Measurements from ENCODE around the gene CLSTN2.
A peak's percentile ranks its signal among the peaks of the same experiment; 100 is the strongest.

CLSTN2 gene

DNA sequence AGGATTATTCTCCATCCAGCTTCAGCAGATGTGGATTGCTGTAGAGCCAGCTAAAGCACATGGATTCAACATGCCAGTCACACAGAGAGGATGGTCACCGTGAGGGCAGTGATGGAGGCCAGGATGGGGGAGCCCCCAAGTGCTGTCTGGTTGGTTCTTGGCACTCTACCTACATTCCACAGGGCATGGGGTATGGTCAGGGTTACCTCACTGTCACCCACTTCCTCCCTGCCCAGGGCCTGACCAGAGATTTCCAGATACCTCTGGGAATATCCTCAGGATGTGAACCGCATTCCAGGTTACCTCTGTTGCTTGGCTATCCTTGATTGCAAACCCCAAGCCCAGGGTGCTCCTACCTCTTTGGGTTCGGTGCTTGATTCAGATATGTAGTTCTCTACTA is 595.6 kb downstream of the CLSTN2 start:
- Histone ChIP-seq H3K27me3 (ENCODE audit: insufficient read depth, low read depth, severe bottlenecking) (no peaks in the 10 kb centered on the region), H3K9me3 (ENCODE audit: severe bottlenecking) (no peaks in the 10 kb centered on the region), H3K27ac (no peak overlapping the region), H3K36me3 (no peaks in the 10 kb centered on the region), H3K4me3 (ENCODE audit: low read depth, low read length) (no peak overlapping the region)
- no peak for DNase-seq
- TF ChIP-seq, protein P1, sequence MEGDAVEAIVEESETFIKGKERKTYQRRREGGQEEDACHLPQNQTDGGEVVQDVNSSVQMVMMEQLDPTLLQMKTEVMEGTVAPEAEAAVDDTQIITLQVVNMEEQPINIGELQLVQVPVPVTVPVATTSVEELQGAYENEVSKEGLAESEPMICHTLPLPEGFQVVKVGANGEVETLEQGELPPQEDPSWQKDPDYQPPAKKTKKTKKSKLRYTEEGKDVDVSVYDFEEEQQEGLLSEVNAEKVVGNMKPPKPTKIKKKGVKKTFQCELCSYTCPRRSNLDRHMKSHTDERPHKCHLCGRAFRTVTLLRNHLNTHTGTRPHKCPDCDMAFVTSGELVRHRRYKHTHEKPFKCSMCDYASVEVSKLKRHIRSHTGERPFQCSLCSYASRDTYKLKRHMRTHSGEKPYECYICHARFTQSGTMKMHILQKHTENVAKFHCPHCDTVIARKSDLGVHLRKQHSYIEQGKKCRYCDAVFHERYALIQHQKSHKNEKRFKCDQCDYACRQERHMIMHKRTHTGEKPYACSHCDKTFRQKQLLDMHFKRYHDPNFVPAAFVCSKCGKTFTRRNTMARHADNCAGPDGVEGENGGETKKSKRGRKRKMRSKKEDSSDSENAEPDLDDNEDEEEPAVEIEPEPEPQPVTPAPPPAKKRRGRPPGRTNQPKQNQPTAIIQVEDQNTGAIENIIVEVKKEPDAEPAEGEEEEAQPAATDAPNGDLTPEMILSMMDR (IDR thresholded peaks at IDR 0.05; ENCODE audit: low read depth, low read length), result no peak

DNA sequence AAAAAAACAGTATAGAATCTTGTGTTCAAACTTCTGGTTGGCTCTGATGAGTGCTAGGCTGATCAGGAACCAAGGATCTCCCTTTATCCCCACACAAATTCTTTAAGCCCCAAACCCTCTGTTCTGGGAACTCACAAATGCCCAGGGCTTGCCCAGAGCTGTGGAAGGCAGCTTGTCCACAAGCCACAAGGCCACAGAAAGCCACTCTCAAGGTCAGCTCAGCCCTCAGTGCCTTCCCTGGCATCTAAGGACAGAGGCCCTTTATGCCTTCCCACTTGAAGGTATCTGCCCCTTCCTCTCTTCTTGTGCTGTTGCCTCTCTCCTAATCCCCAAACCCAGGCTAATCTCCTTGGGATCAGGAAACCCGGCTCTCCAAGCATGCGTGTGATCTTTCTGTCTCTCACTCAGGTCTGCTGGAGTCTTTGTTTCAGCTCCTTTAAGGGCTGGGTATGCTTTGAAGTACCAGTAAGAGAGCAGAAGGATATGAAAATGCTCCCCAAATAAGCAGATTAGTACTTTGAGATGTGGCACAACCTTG is 597.9 kb downstream of the CLSTN2 start:
- H3K27ac ChIP-seq, result peak overlapping the region; percentile 26; the same call in 1 of the 2 replicates
- H3K36me3 ChIP-seq, result no peaks in the 10 kb centered on the region
- H3K4me3 ChIP-seq (ENCODE audit: low read depth, low read length), result no peak overlapping the region
- no peaks in the 10 kb centered on the region for H3K27me3 ChIP-seq (ENCODE audit: insufficient read depth, low read depth, severe bottlenecking)
- TF ChIP-seq, protein P1 (IDR thresholded peaks at IDR 0.05; ENCODE audit: low read depth, low read length), result no peak
- H3K9me3 ChIP-seq (ENCODE audit: severe bottlenecking), result no peaks in the 10 kb centered on the region
- peak; percentile 62 for DNase-seq

DNA sequence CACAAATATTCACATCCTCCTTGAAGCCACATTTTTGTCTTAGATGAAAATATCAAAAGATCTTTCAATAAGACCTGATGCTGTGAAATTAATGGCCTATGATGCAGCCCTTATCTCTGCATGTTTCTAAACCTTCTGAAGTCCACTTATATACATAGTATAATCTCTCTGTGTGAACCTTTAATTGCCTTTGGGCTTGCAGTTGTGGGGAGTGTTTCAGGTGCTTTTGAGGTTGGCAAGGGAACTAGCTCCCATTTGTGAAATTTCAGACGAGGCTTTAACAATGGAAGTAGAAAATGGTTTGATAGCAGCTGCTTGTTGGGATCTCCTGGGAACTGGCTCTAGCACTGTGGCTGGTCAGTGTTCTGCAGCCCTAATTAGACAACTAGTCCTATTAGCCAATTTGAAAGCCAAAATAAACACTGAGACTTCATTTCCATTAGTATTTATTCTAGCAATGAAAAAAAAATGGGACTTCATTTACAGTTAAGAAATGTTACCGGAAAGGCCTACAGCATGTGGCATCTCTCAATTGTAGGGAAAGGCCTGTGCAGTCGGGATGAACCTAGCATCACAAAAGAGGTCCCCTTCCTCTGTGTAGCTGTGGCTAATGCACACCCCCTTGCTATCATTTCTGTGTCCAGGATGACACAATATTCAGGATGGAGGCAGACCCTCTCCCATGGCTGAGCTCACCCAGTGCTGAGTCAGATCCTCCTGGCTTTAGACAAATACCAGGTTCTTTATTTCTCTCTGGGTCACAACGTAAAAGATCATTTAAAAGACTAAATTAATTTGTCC is 602.1 kb downstream of the CLSTN2 start:
- H3K36me3 ChIP-seq, result no peaks in the 10 kb centered on the region
- H3K27me3 ChIP-seq (ENCODE audit: insufficient read depth, low read depth, severe bottlenecking), result no peaks in the 10 kb centered on the region
- no peak for DNase-seq
- H3K9me3 ChIP-seq (ENCODE audit: severe bottlenecking), result no peaks in the 10 kb centered on the region
- no peak overlapping the region for H3K4me3 ChIP-seq (ENCODE audit: low read depth, low read length)
- TF ChIP-seq, protein P1 (IDR thresholded peaks at IDR 0.05; ENCODE audit: low read depth, low read length), result no peak
- no peak overlapping the region for H3K27ac ChIP-seq

DNA sequence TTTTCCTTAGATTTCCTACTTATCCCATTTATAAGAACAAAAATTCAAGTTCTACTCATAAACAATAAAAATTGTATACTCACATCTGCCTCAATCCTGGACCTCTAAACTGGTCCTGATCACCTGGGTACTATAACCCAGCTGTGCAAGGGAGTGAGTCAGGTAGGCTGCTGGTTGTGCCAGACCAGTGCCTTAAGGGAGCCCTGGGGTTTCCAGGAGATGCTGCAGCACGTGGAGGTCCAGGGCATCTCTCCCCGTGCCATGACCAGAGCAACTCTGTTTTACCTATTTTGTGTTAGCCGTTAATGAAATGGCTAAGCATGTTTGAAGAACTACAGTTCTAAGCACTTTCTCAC is 602.7 kb downstream of the CLSTN2 start:
- no peak overlapping the region for H3K4me3 ChIP-seq (ENCODE audit: low read depth, low read length)
- H3K27me3 ChIP-seq (ENCODE audit: insufficient read depth, low read depth, severe bottlenecking), result no peaks in the 10 kb centered on the region
- TF ChIP-seq, protein P1 (IDR thresholded peaks at IDR 0.05; ENCODE audit: low read depth, low read length), result no peak
- no peak for DNase-seq
- no peaks in the 10 kb centered on the region for H3K9me3 ChIP-seq (ENCODE audit: severe bottlenecking)
- no peaks in the 10 kb centered on the region for H3K36me3 ChIP-seq
- H3K27ac ChIP-seq, result no peak overlapping the region

DNA sequence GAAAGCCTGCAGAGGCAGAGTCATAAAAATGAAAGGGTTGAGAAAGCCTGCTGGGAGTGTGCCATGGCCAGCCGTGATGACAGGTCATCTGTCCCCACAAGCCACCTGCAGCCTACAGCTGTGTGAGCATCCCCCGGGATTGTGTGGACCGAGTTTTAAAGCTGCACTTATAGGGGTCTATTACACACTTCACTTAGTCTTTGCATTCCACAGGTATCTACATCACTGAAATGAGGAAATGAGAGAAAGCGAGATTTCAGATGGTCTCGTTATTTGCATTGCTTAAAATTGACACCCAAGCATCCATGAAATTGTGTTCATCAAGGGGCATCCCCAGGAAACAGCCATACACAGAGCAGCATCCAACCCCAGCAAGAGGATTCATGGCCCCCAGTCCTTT is 605.3 kb downstream of the CLSTN2 start:
- no peak for DNase-seq
- H3K4me3 ChIP-seq (ENCODE audit: low read depth, low read length), result no peak overlapping the region
- no peaks in the 10 kb centered on the region for H3K9me3 ChIP-seq (ENCODE audit: severe bottlenecking)
- H3K27me3 ChIP-seq (ENCODE audit: insufficient read depth, low read depth, severe bottlenecking), result no peaks in the 10 kb centered on the region
- no peak overlapping the region for H3K27ac ChIP-seq
- TF ChIP-seq, protein P1 (IDR thresholded peaks at IDR 0.05; ENCODE audit: low read depth, low read length), result no peak
- H3K36me3 ChIP-seq, result no peaks in the 10 kb centered on the region

All from WERI-Rb-1 (cell line).